K562 (cell line): Measurements from ENCODE around the gene ADNP. TPM values are rescaled to one million over a fixed set of nuclear protein-coding genes. Genes with fewer than 3 reads are reported as not detected.

ENCODE experiments used
- ATAC-seq: fragments of 200-7000 bp; cut with Tn5 transposase; 3 replicates; pipeline ENCODE4 v1.9.1; 2020; ENCODE audit warnings: moderate library complexity
- BruUV-seq: library from RNA; stranded (reverse); fragments of 400-500 nt; replicated peaks from 2 replicates; lab custom pipeline; 2021; lab: Mats Ljungman, UMichigan
- CTCF ChIA-PET: fragments of 300-600 bp; formaldehyde crosslinking; extraction: SDS; loops from one replicate; lab custom pipeline; 2021; ENCODE audit warnings: low intra/inter-chr PET ratio; lab: Yijun Ruan, JAX
- POLR2A ChIA-PET: fragments of 300-600, 350-650 bp; sonication (Branson Sonifier 250); formaldehyde crosslinking; extraction: SDS; loops from one replicate; lab custom pipeline; 2021; ENCODE audit warnings: antibody characterized with exemption, inconsistent platforms; lab: Yijun Ruan, JAX
- DNase-seq, 4 experiments: peaks; one replicate each; pipeline versions ENCODE4 v3.0.0 to v3.0.0-alpha.2; 2011 to 2018; ENCODE audit warnings: low spot score in 3 of 4, mixed read lengths in 3 of 4; ENCODE audit errors: extremely low read depth in 1 of 4
- FAIRE-seq: peaks from 2 replicates; lab custom pipeline; 2011; peaks lifted over from hg19 to GRCh38; lab: Jason Lieb, UNC
- H2AFZ ChIP-seq: 2 replicates; pipeline ENCODE4 v1.6.0; 2011; ENCODE audit warnings: low read depth, low read length, control low read depth, inconsistent platforms
- H3K27ac ChIP-seq: fragments of 200-600 bp; 3 replicates; pipeline ENCODE4 v1.8.0; 2011; ENCODE audit warnings: low read depth, mild to moderate bottlenecking, control low read depth, inconsistent platforms, low read length, moderate library complexity, mixed read lengths; ENCODE audit errors: extremely low read depth
- H3K27me3 ChIP-seq, 2 experiments: fragments of 300-600 bp in 1 of 2; 2 replicates in 1 of 2; 3 replicates in 1 of 2; pipeline versions ENCODE4 v1.6.0 to v1.8.0; 2011; ENCODE audit warnings: inconsistent platforms in 2 of 2, low read length in 2 of 2, mild to moderate bottlenecking in 1 of 2, mixed read lengths in 1 of 2, moderate library complexity in 1 of 2; ENCODE audit not compliant: control insufficient read depth in 2 of 2, insufficient read depth in 2 of 2
- H3K36me3 ChIP-seq: fragments of 300-600 bp; 3 replicates; pipeline ENCODE4 v1.8.0; 2011; ENCODE audit warnings: mild to moderate bottlenecking, low read length, inconsistent platforms; ENCODE audit not compliant: control insufficient read depth, insufficient read depth
- H3K4me1 ChIP-seq, 2 experiments: fragments of 200-600 bp in 1 of 2; replicated peaks in 1 of 2; 2 replicates in 1 of 2; 3 replicates in 1 of 2; pipeline versions ENCODE4 v1.5.1 to v1.8.0; 2011; ENCODE audit warnings: inconsistent platforms in 2 of 2, low read length in 2 of 2, mild to moderate bottlenecking in 1 of 2, mixed read lengths in 1 of 2, moderate library complexity in 1 of 2; ENCODE audit not compliant: control insufficient read depth in 2 of 2, insufficient read depth in 2 of 2
- H3K4me2 ChIP-seq: 2 replicates; pipeline ENCODE4 v1.6.1; 2011; ENCODE audit warnings: low read length, control low read depth, inconsistent platforms, mixed read lengths; ENCODE audit not compliant: insufficient read depth
- H3K4me3 ChIP-seq: fragments of 200-600 bp; sonication (generic), shearing (Covaris generic); 2 replicates; pipeline ENCODE4 v1.5.1; 2016; ENCODE audit warnings: control low read depth, inconsistent platforms
- H3K79me2 ChIP-seq: fragments of 200-600 bp; 3 replicates; pipeline ENCODE4 v1.8.0; 2011; ENCODE audit warnings: low read length, inconsistent platforms; ENCODE audit not compliant: control insufficient read depth, insufficient read depth
- H3K9ac ChIP-seq, 2 experiments: 2 replicates each; pipeline versions ENCODE4 v1.6.0 to v1.6.1; 2011; ENCODE audit warnings: low read depth in 2 of 2, low read length in 2 of 2, control low read depth in 1 of 2, inconsistent platforms in 1 of 2, mild to moderate bottlenecking in 1 of 2, mixed read lengths in 1 of 2; ENCODE audit not compliant: insufficient read depth in 1 of 2
- H3K9me1 ChIP-seq: one replicate; pipeline ENCODE4 v1.6.0; 2011; ENCODE audit warnings: inconsistent platforms, mild to moderate bottlenecking, low read length, moderate library complexity; ENCODE audit not compliant: control insufficient read depth, insufficient read depth
- H3K9me3 ChIP-seq: replicated peaks from 2 replicates; pipeline ENCODE4 v1.5.1; 2011; ENCODE audit warnings: low read depth, low read length, inconsistent platforms; ENCODE audit not compliant: control insufficient read depth, insufficient read depth
- H4K20me1 ChIP-seq: replicated peaks from 2 replicates; pipeline ENCODE4 v1.6.1; 2011; ENCODE audit warnings: low read length, inconsistent platforms, mixed read lengths; ENCODE audit not compliant: control insufficient read depth, insufficient read depth
- BRF1 ChIP-seq: IDR thresholded peaks from 3 replicates; pipeline ENCODE4 v1.6.1; 2011; ENCODE audit warnings: borderline replicate concordance, mild to moderate bottlenecking; ENCODE audit not compliant: insufficient read length; ENCODE audit errors: extremely low read depth
- CC2D1A ChIP-seq: fragments of 450-650 bp; IDR thresholded peaks from 2 replicates; pipeline ENCODE4 v1.6.1; 2017; ENCODE audit warnings: mild to moderate bottlenecking
- FOXA3 ChIP-seq, 2 experiments: fragments of 450-650 bp in 1 of 2; sonication (generic) in 1 of 2; formaldehyde crosslinking; IDR thresholded peaks in 1 of 2; conservative IDR thresholded peaks in 1 of 2; 2 replicates each; pipeline versions ENCODE4 v1.4.0 to v1.8.0; 2020 to 2022; ENCODE audit warnings: mild to moderate bottlenecking in 2 of 2, missing genetic modification reagents in 1 of 2
- FOXJ3 ChIP-seq: sonication (generic); formaldehyde crosslinking; IDR thresholded peaks from 2 replicates; pipeline ENCODE4 v1.4.0; 2020; ENCODE audit warnings: mild to moderate bottlenecking, missing genetic modification reagents
- KLF1 ChIP-seq: fragments of 450-650 bp; IDR thresholded peaks from 2 replicates; pipeline ENCODE4 v1.6.1; 2016; ENCODE audit warnings: missing genetic modification characterization, missing compliant biosample characterization
- MIER1 ChIP-seq: fragments of 450-650 bp; IDR thresholded peaks from 2 replicates; pipeline ENCODE4 v1.6.1; 2016; ENCODE audit warnings: antibody characterized with exemption, mild to moderate bottlenecking, low read depth
- MXI1 ChIP-seq: IDR thresholded peaks from 2 replicates; pipeline ENCODE4 v1.6.1; 2011; ENCODE audit warnings: low read depth, mild to moderate bottlenecking, improper control_type of control experiment, low read length
- PATZ1 ChIP-seq: fragments of 250-450 bp; sonication (Bioruptor Pico); IDR thresholded peaks from 2 replicates; pipeline ENCODE4 v1.5.0; 2020; ENCODE audit warnings: mild to moderate bottlenecking, borderline replicate concordance
- PREB ChIP-seq: sonication (generic); formaldehyde crosslinking; IDR thresholded peaks from 2 replicates; pipeline ENCODE4 v1.8.1; 2023; ENCODE audit warnings: mild to moderate bottlenecking, missing genetic modification reagents
- RFX1 ChIP-seq: fragments of 450-650 bp; IDR thresholded peaks from 2 replicates; pipeline ENCODE4 v1.6.1; 2016; ENCODE audit warnings: mild to moderate bottlenecking, moderate library complexity
- STAT6 ChIP-seq: sonication (generic); formaldehyde crosslinking; IDR thresholded peaks from 2 replicates; pipeline ENCODE4 v1.8.1; 2023; ENCODE audit warnings: mild to moderate bottlenecking, missing genetic modification reagents
- ZBED1 ChIP-seq: IDR thresholded peaks from 2 replicates; pipeline ENCODE4 v1.6.1; 2014
- ZNF778 ChIP-seq: fragments of 450-650 bp; formaldehyde crosslinking; IDR thresholded peaks from 2 replicates; pipeline ENCODE4 v1.4.0; 2020; ENCODE audit warnings: mild to moderate bottlenecking, moderate library complexity
- WGBS: fragments of 100-300 bp; shearing (Covaris generic); methylation state at CpG from one replicate; pipeline ENCODE4 v1.1.6; 2016; ENCODE audit warnings: low coverage, mixed read lengths; ENCODE audit not compliant: insufficient coverage; ENCODE audit errors: missing lambda C conversion rate; 5-methylcytosine and 5-hydroxymethylcytosine counted together
- in situ Hi-C: fragments of 300-500 bp; cut with MboI; formaldehyde crosslinking; loops from 4 replicates; pipeline ENCODE4 v1.15.0; 2018; ENCODE audit warnings: inconsistent platforms, mixed read lengths
- intact Hi-C: fragments of 100-400 bp; cut with micrococcal nuclease; formaldehyde crosslinking; loops from 2 replicates; pipeline ENCODE4 v1.14.2; 2022
- polyA plus RNA-seq, 8 experiments: library from polyadenylated mRNA; depleted of rRNA in 4 of 8; stranded (reverse) in 5 of 8; unstranded in 3 of 8; fragments of >200 nt; fragmentation: Nextera tagmentation in 2 of 8; fragmentation: Illumina TruSeq in 1 of 8; extraction: Ambion mirVana in 2 of 8; extraction: Trizol in 1 of 8; gene quantifications; 2 replicates each; pipeline versions ENCODE4 v1.2.1 to v1.2.3, GENCODE V29; 2011 to 2014; ENCODE audit warnings: inconsistent platforms in 1 of 8, missing spikeins in 1 of 8
- total RNA-seq, 7 experiments: library from RNA; depleted of rRNA in 6 of 7; stranded (reverse); fragments of >200 nt in 6 of 7; fragmentation: Illumina TruSeq in 2 of 7; extraction: Trizol in 2 of 7; gene quantifications; 2 replicates each; pipeline versions ENCODE4 v1.2.1 to v1.2.3, GENCODE V29; 2011 to 2021; ENCODE audit warnings: low replicate concordance in 1 of 7

Gene ADNP
- total and polyA plus RNA-seq, 9 of the 15 experiments (the other 6 are each of a cell fraction or from before 2014, with no cell fraction given): 17.8 to 59.9 (median 25.3) TPM

GRCh38 chr20:50948132-50948785 lies 17.0 kb upstream of the ADNP start (continued):
- no peak for TF ChIP-seq PREB (CRISPR knock-in tag)
- TF ChIP-seq PATZ1 (CRISPR knock-in tag): no peak
- TF ChIP-seq ZBED1: no peak
- no peak for TF ChIP-seq MIER1
- TF ChIP-seq FOXJ3 (CRISPR knock-in tag): no peak

- POLR2A ChIA-PET: interaction anchor here (0.6 to 5.4 kb wide), 2 partner anchors 11 to 1275 kb away, joined by 3 to 30 read pairs; partner anchors contain the start of gene ADNP
- ATAC-seq (no peak), DNase-seq (no peak), FAIRE-seq (no peak)
- Histone ChIP-seq H2AFZ (no peak overlapping the region), H3K36me3 (peaks cover 85% of the 10 kb centered on the region), H3K4me3 (no peak overlapping the region), H4K20me1 (no peaks in the 10 kb centered on the region), H3K79me2 (no peaks in the 10 kb centered on the region), H3K9me1 (no peaks in the 10 kb centered on the region), H3K9ac (no peak overlapping the region), H3K27ac (no peak overlapping the region), H3K4me2 (no peak overlapping the region), H3K27me3 (no peaks in the 10 kb centered on the region), H3K9me3 (no peaks in the 10 kb centered on the region), H3K4me1 (no peaks in the 10 kb centered on the region)
- in situ Hi-C loops: no loop called here
- no TSS peak for BruUV-seq
- intact Hi-C loops: no loop called here
- WGBS: 93% methylated on average over 7 of the region's 7 CpGs
- CTCF ChIA-PET: no interaction called here
- TF ChIP-seq CC2D1A (no peak), BRF1 (no peak), RFX1 (no peak), MXI1 (no peak), ZNF778 (CRISPR knock-in tag) (no peak), FOXA3 (CRISPR knock-in tag; conservative IDR thresholded peaks at IDR 0.05 in 1 of 2, IDR thresholded peaks at IDR 0.05 in 1 of 2) (no peak), FOXJ3 (CRISPR knock-in tag) (no peak), KLF1 (no peak), STAT6 (CRISPR knock-in tag) (no peak)
Measured at GRCh38 chr20:50943069-50943468, 11.8 kb upstream of the ADNP start.
